ENCODE data around the gene TALDO1.

GRCh38 chr11:720642-721246 lies 26.5 kb upstream of the TALDO1 start:
- TF ChIP-seq, protein P1, sequence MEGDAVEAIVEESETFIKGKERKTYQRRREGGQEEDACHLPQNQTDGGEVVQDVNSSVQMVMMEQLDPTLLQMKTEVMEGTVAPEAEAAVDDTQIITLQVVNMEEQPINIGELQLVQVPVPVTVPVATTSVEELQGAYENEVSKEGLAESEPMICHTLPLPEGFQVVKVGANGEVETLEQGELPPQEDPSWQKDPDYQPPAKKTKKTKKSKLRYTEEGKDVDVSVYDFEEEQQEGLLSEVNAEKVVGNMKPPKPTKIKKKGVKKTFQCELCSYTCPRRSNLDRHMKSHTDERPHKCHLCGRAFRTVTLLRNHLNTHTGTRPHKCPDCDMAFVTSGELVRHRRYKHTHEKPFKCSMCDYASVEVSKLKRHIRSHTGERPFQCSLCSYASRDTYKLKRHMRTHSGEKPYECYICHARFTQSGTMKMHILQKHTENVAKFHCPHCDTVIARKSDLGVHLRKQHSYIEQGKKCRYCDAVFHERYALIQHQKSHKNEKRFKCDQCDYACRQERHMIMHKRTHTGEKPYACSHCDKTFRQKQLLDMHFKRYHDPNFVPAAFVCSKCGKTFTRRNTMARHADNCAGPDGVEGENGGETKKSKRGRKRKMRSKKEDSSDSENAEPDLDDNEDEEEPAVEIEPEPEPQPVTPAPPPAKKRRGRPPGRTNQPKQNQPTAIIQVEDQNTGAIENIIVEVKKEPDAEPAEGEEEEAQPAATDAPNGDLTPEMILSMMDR (IDR thresholded peaks at IDR 0.05 in 8 of 11, conservative IDR thresholded peaks at IDR 0.05 in 3 of 11), result no peak
- TF ChIP-seq POLR2A (IDR thresholded peaks at IDR 0.05) (no peak), POLR2AphosphoS5 (IDR thresholded peaks at IDR 0.05) (no peak)

Data from spleen (tissue), 7 donors.